GM20000 (cell line): Measurements from ENCODE around the gene TMEM33.

Experiments used
- DNase-seq: peaks from one replicate; pipeline ENCODE4 v3.0.0; 2012; ENCODE audit warnings: low spot score
- CTCF ChIP-seq: IDR thresholded peaks from 2 replicates; pipeline ENCODE4 v1.5.1; 2012; ENCODE audit warnings: mild to moderate bottlenecking, control low read depth; ENCODE audit errors: extremely low read depth, missing control alignments

Gene TMEM33

GRCh38 chr4:41940834-41941233 is 5.6 kb downstream of the TMEM33 start:
- no peak for TF ChIP-seq CTCF

GRCh38 chr4:41943506-41943905 is 8.3 kb downstream of the TMEM33 start:
- DNase-seq = no peak
- TF ChIP-seq CTCF = no peak

More at GRCh38 chr4:41940834-41941233, 5.6 kb downstream of the TMEM33 start:
- DNase-seq = no peak

GRCh38 chr4:41944089-41944488 is 8.9 kb downstream of the TMEM33 start:
- no peak for TF ChIP-seq CTCF
- DNase-seq = no peak

- TF ChIP-seq CTCF = no peak
Measured at GRCh38 chr4:41949531-41949930, 14.3 kb downstream of the TMEM33 start.

GRCh38 chr4:41957634-41958033 is 22.4 kb downstream of the TMEM33 start:
- peak; percentile 25 for TF ChIP-seq CTCF
- peak; percentile 42 for DNase-seq

More at GRCh38 chr4:41949531-41949930, 14.3 kb downstream of the TMEM33 start:
- DNase-seq = no peak

GRCh38 chr4:41963105-41963504 is 27.9 kb downstream of the TMEM33 start:
- no peak for DNase-seq
- no peak for TF ChIP-seq CTCF

GRCh38 chr4:41964401-41964800 is 29.2 kb downstream of the TMEM33 start:
- no peak for TF ChIP-seq CTCF

More at GRCh38 chr4:41964401-41964800, 29.2 kb downstream of the TMEM33 start:
- DNase-seq = no peak
